Effector memory CD4-positive, alpha-beta T cell (primary cell): ENCODE measurements around the gene RASA2.
"Not testable (repeated sequence)": the region's sequence is repeated elsewhere in the genome, so short reads cannot be mapped to it uniquely, and the experiment has no call there.

ENCODE experiments used
- DNase-seq, 3 donors: peaks; one replicate each; pipeline ENCODE4 v3.0.0-alpha.2; 2020
- H3K27ac ChIP-seq: 2 replicates; pipeline ENCODE4 v1.7.0; 2013; ENCODE audit warnings: mild to moderate bottlenecking, low read length, moderate library complexity; ENCODE audit not compliant: insufficient read depth, poor library complexity, severe bottlenecking
- H3K27me3 ChIP-seq: replicated peaks from 2 replicates; pipeline ENCODE4 v1.7.0; 2013; ENCODE audit warnings: mild to moderate bottlenecking, low read length; ENCODE audit not compliant: insufficient read depth, control insufficient read depth, poor library complexity, severe bottlenecking
- H3K36me3 ChIP-seq: 2 replicates; pipeline ENCODE4 v1.7.0; 2013; ENCODE audit warnings: mild to moderate bottlenecking, low read length, moderate library complexity; ENCODE audit not compliant: control insufficient read depth, insufficient read depth
- H3K4me1 ChIP-seq: 2 replicates; pipeline ENCODE4 v1.7.0; 2013; ENCODE audit warnings: low read length, mild to moderate bottlenecking; ENCODE audit not compliant: control insufficient read depth, insufficient read depth, poor library complexity, severe bottlenecking
- H3K4me3 ChIP-seq: 2 replicates; pipeline ENCODE4 v1.7.0; 2013; ENCODE audit warnings: low read length, low read depth, mild to moderate bottlenecking; ENCODE audit not compliant: insufficient read depth, poor library complexity, severe bottlenecking
- H3K9me3 ChIP-seq: 2 replicates; pipeline ENCODE4 v1.7.0; 2013; ENCODE audit warnings: mild to moderate bottlenecking, low read length, moderate library complexity; ENCODE audit not compliant: control insufficient read depth

Gene RASA2

GRCh38 chr3:141625506-141625905, 138.7 kb downstream of the RASA2 start:
- H3K4me3 ChIP-seq: no peak overlapping the region
- DNase-seq: no peak
- no peaks in the 10 kb centered on the region for H3K36me3 ChIP-seq
- no peaks in the 10 kb centered on the region for H3K27me3 ChIP-seq
- H3K4me1 ChIP-seq: no peaks in the 10 kb centered on the region
- H3K9me3 ChIP-seq: no peaks in the 10 kb centered on the region
- H3K27ac ChIP-seq: no peak overlapping the region

- H3K4me3 ChIP-seq, H3K4me1 ChIP-seq, H3K9me3 ChIP-seq, H3K27ac ChIP-seq, H3K27me3 ChIP-seq, H3K36me3 ChIP-seq, DNase-seq: not testable (repeated sequence)
Measured at GRCh38 chr3:141628334-141628733, 141.5 kb downstream of the RASA2 start.

- not testable (repeated sequence) for H3K36me3 ChIP-seq, H3K27me3 ChIP-seq, H3K9me3 ChIP-seq, H3K27ac ChIP-seq, DNase-seq, H3K4me1 ChIP-seq, H3K4me3 ChIP-seq
Measured at GRCh38 chr3:141628868-141629441, 142.1 kb downstream of the RASA2 start.

GRCh38 chr3:141629976-141630375, 143.1 kb downstream of the RASA2 start:
- Histone ChIP-seq H3K9me3 (no peaks in the 10 kb centered on the region), H3K27me3 (no peaks in the 10 kb centered on the region), H3K4me1 (no peaks in the 10 kb centered on the region), H3K27ac (no peak overlapping the region), H3K4me3 (no peak overlapping the region), H3K36me3 (no peaks in the 10 kb centered on the region)
- no peak for DNase-seq

- no peak overlapping the region for H3K27ac ChIP-seq
- no peaks in the 10 kb centered on the region for H3K4me1 ChIP-seq
- no peaks in the 10 kb centered on the region for H3K27me3 ChIP-seq
- DNase-seq: no peak
- no peaks in the 10 kb centered on the region for H3K9me3 ChIP-seq
- H3K36me3 ChIP-seq: no peaks in the 10 kb centered on the region
- H3K4me3 ChIP-seq: no peak overlapping the region
Measured at GRCh38 chr3:141632779-141633374, 146.1 kb downstream of the RASA2 start.

GRCh38 chr3:141642215-141642614, 155.4 kb downstream of the RASA2 start:
- no peaks in the 10 kb centered on the region for H3K36me3 ChIP-seq
- no peak overlapping the region for H3K4me3 ChIP-seq
- no peaks in the 10 kb centered on the region for H3K9me3 ChIP-seq
- no peaks in the 10 kb centered on the region for H3K27me3 ChIP-seq
- no peak overlapping the region for H3K27ac ChIP-seq
- no peak for DNase-seq
- H3K4me1 ChIP-seq: no peaks in the 10 kb centered on the region

- no peaks in the 10 kb centered on the region for H3K9me3 ChIP-seq
- H3K27ac ChIP-seq: no peak overlapping the region
- no peaks in the 10 kb centered on the region for H3K36me3 ChIP-seq
- H3K27me3 ChIP-seq: no peaks in the 10 kb centered on the region
- no peaks in the 10 kb centered on the region for H3K4me1 ChIP-seq
- DNase-seq: no peak
- H3K4me3 ChIP-seq: no peak overlapping the region
Measured at GRCh38 chr3:141643391-141643790, 156.6 kb downstream of the RASA2 start.

GRCh38 chr3:141643796-141644195, 157.0 kb downstream of the RASA2 start:
- Histone ChIP-seq H3K9me3 (no peaks in the 10 kb centered on the region), H3K4me1 (no peaks in the 10 kb centered on the region), H3K27ac (no peak overlapping the region), H3K36me3 (no peaks in the 10 kb centered on the region), H3K27me3 (no peaks in the 10 kb centered on the region), H3K4me3 (no peak overlapping the region)
- no peak for DNase-seq

- no peaks in the 10 kb centered on the region for H3K9me3 ChIP-seq
- no peak overlapping the region for H3K27ac ChIP-seq
- H3K36me3 ChIP-seq: no peaks in the 10 kb centered on the region
- no peaks in the 10 kb centered on the region for H3K27me3 ChIP-seq
- H3K4me1 ChIP-seq: no peaks in the 10 kb centered on the region
- DNase-seq: peak; percentile 26 to 49 (median 26)
- no peak overlapping the region for H3K4me3 ChIP-seq
Measured at GRCh38 chr3:141644931-141645330, 158.1 kb downstream of the RASA2 start.

- no peaks in the 10 kb centered on the region for H3K4me1 ChIP-seq
- H3K27me3 ChIP-seq: no peaks in the 10 kb centered on the region
- H3K36me3 ChIP-seq: no peaks in the 10 kb centered on the region
- no peak overlapping the region for H3K4me3 ChIP-seq
- H3K9me3 ChIP-seq: no peaks in the 10 kb centered on the region
- no peak overlapping the region for H3K27ac ChIP-seq
- DNase-seq: no peak
Measured at GRCh38 chr3:141646760-141647561, 160.1 kb downstream of the RASA2 start.
